Muscle of leg (tissue), 11 donors: ENCODE measurements around the gene TMEM135. TPM values are rescaled to one million over a fixed set of nuclear protein-coding genes. Genes with fewer than 3 reads are reported as not detected.

Experiments
- DNase-seq: peaks from one replicate; pipeline ENCODE4 v3.0.0; 2013
- H3K27ac ChIP-seq: one replicate; pipeline ENCODE4 v1.5.1; 2013; ENCODE audit warnings: mild to moderate bottlenecking, low read length, control low read depth
- H3K27me3 ChIP-seq: one replicate; pipeline ENCODE4 v1.6.1; 2013; ENCODE audit warnings: low read length; ENCODE audit not compliant: control insufficient read depth, insufficient read depth
- H3K36me3 ChIP-seq: one replicate; pipeline ENCODE4 v1.6.1; 2013; ENCODE audit warnings: low read length; ENCODE audit not compliant: control insufficient read depth, insufficient read depth
- H3K4me1 ChIP-seq: one replicate; pipeline ENCODE4 v1.6.1; 2013; ENCODE audit warnings: low read length; ENCODE audit not compliant: control insufficient read depth, insufficient read depth
- H3K4me3 ChIP-seq: one replicate; pipeline ENCODE4 v1.5.1; 2013; ENCODE audit warnings: low read length, control low read depth
- H3K9me3 ChIP-seq: replicated peaks from 2 replicates; pipeline ENCODE4 v1.6.1; 2013; ENCODE audit warnings: low read depth, low read length; ENCODE audit not compliant: control insufficient read depth
- WGBS: methylation state at CpG from one replicate; pipeline ENCODE4 v1.1.5; 2013; ENCODE audit warnings: missing lambda C conversion rate; ENCODE audit not compliant: insufficient coverage; 5-methylcytosine and 5-hydroxymethylcytosine counted together
- polyA plus RNA-seq, 8 donors: library from polyadenylated mRNA; unstranded; fragments of 120-200 nt; gene quantifications; one replicate each; pipeline versions ENCODE4 v1.2.1 to v1.2.3, GENCODE V29; 2013; ENCODE audit warnings: inconsistent platforms in 1 of 8, low replicate concordance in 1 of 8; ENCODE audit not compliant: insufficient read length in 8 of 8, insufficient read depth in 1 of 8
- total RNA-seq: library from RNA; stranded (reverse); fragments of 120-200 nt; gene quantifications from one replicate; pipeline ENCODE4 v1.2.4, GENCODE V29; 2013

TMEM135 gene
- total and polyA plus RNA-seq, 9 donors = 10.5 to 21.1 (median 14.9) TPM

- Histone ChIP-seq H3K27ac (peak overlapping the region; percentile 89), H3K9me3 (no peaks in the 10 kb centered on the region), H3K36me3 (no peaks in the 10 kb centered on the region), H3K4me1 (peaks cover 13% of the 10 kb centered on the region), H3K4me3 (peak overlapping the region; percentile 88), H3K27me3 (no peaks in the 10 kb centered on the region)
- WGBS = 52% methylated on average over 6 of the region's 10 CpGs
- peak; percentile 22 for DNase-seq
Measured at GRCh38 chr11:87036756-87037449, 831 bp upstream of the TMEM135 start.

- Histone ChIP-seq H3K36me3 (peaks cover 5% of the 10 kb centered on the region), H3K4me1 (peaks cover 13% of the 10 kb centered on the region), H3K27ac (peak overlapping the region; percentile 89), H3K9me3 (no peaks in the 10 kb centered on the region), H3K4me3 (peak overlapping the region; percentile 88), H3K27me3 (no peaks in the 10 kb centered on the region)
- WGBS = 0% methylated on average over 5 of the region's 9 CpGs
- peak; percentile 48 for DNase-seq
Measured at GRCh38 chr11:87038235-87038977, 672 bp downstream of the TMEM135 start.

DNA sequence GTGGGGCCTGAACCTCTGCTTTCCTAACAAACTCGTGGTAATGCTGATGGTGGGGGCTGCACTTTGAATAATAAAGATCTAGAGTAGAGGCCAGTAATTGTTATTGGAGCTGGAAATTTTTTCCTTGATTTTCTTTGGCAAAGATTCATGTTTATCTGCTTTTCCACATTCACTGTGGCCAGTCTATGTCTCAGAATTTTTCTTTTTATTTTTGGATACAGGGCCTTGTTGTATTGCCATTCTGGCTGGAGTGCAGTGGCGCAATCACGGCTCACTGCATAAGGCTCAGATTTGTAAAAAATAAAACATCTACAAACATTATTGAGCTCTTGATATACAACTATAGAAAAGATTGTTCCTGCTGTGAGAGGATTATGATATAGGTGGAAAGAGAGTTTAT, 1.6 kb downstream of the TMEM135 start:
- Histone ChIP-seq H3K36me3 (peaks cover 5% of the 10 kb centered on the region), H3K9me3 (no peaks in the 10 kb centered on the region), H3K4me1 (peaks cover 13% of the 10 kb centered on the region), H3K4me3 (no peak overlapping the region), H3K27ac (no peak overlapping the region), H3K27me3 (no peaks in the 10 kb centered on the region)
- 0% methylated on average over 1 of the region's 3 CpGs for WGBS
- DNase-seq = peak; percentile 38

DNA sequence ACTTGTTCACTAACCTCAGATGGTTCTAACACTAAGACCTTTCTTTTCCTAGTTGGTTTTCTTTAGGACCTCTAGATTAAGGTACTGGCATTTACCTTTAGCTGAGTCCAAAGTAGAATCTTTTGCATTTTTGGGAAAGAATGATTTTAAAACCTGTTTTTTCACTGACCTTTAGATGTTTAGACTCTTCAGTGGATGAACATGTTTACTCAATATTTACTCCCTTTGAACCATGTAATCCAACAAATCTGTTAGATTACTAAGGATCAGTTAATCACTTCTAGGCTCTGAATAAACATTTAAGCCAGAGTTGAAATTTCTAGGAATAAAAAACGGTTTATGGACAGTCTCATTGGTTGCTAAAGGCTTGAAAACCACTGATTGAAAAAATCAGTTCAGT, 6.2 kb downstream of the TMEM135 start:
- no peak overlapping the region for H3K4me3 ChIP-seq
- peaks cover 6% of the 10 kb centered on the region for H3K9me3 ChIP-seq
- H3K4me1 ChIP-seq = peaks cover 3% of the 10 kb centered on the region
- 92% methylated on average over 1 of the region's 1 CpG for WGBS
- H3K27me3 ChIP-seq = no peaks in the 10 kb centered on the region
- no peak for DNase-seq
- peaks cover 5% of the 10 kb centered on the region for H3K36me3 ChIP-seq
- no peak overlapping the region for H3K27ac ChIP-seq

DNA sequence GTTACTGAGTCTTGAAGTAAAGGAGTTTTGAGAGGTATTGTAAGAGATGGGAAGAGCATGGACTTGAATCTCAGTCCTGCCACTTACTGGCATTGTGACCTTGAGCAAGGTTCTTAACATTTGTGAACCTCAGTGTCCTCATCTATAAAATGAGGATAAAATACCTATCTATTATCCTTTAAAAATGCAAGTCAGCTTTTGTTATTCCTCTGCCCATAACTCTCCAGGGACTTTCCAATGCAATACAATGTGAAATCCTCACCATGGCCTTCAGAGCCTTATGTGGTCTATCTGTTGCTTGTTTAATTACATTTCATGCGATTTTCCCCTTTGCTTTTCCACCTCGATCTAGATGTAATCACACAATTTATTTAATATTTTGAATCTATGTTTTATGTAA, 9.1 kb downstream of the TMEM135 start:
- Histone ChIP-seq H3K36me3 (peaks cover 5% of the 10 kb centered on the region), H3K4me1 (no peaks in the 10 kb centered on the region), H3K27ac (no peak overlapping the region), H3K4me3 (no peak overlapping the region), H3K27me3 (no peaks in the 10 kb centered on the region), H3K9me3 (peaks cover 6% of the 10 kb centered on the region)
- no peak for DNase-seq
- WGBS = no CpG with 5 or more reads among the region's 2 CpGs

DNA sequence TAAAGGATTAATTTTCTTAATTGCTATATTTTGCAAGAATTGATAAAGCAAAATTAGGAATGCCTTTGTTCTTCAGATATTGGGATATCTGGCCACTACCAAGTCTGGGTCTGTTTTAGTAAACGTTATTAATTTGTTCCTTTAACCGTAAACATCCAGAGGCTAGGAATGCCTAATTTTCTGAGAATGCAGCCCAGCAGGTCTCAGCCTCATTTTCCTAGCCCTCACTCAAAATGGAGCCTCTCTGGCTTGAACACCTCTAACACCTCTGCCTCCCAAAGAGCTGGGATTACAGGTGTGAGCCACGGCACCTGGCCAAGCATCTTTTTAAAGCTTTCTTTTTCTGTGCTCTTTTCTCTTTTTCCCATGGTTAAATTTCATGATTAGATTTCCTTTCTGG, 18.4 kb downstream of the TMEM135 start:
- 63% methylated on average over 2 of the region's 3 CpGs for WGBS
- Histone ChIP-seq H3K27me3 (no peaks in the 10 kb centered on the region), H3K9me3 (no peaks in the 10 kb centered on the region), H3K4me3 (no peak overlapping the region), H3K27ac (no peak overlapping the region), H3K4me1 (no peaks in the 10 kb centered on the region), H3K36me3 (no peaks in the 10 kb centered on the region)
- no peak for DNase-seq

DNA sequence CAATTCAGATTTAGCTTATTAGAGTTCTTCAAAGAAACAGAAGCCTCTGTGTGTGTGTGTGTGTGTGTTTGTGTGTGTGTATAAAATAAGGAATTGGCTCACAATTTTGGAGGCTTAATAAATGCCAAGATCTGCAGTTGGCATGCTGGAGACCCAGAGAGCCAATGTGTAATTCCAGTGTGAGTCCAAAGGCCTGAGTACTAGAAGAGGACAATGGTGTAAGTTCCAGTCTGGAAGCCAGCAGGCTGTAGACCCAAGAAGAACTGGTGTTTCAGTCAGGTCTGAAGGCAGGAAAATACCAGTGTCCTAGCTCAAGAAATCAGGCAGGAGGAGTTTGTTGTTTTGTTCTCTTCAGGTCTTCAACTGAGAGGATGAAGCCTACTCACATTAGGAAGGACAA, 20.0 kb downstream of the TMEM135 start:
- Histone ChIP-seq H3K4me3 (no peak overlapping the region), H3K36me3 (no peaks in the 10 kb centered on the region)

GRCh38 chr11:87059596-87060390, 22.1 kb downstream of the TMEM135 start:
- WGBS = 98% methylated on average over 5 of the region's 10 CpGs
- DNase-seq = no peak
- Histone ChIP-seq H3K27me3 (no peaks in the 10 kb centered on the region), H3K27ac (no peak overlapping the region), H3K9me3 (no peaks in the 10 kb centered on the region), H3K4me3 (no peak overlapping the region), H3K4me1 (no peaks in the 10 kb centered on the region), H3K36me3 (no peaks in the 10 kb centered on the region)

More for the DNA sequence above, 20.0 kb downstream of the TMEM135 start:
- no peaks in the 10 kb centered on the region for H3K4me1 ChIP-seq
- H3K27me3 ChIP-seq = no peaks in the 10 kb centered on the region
- H3K9me3 ChIP-seq = no peaks in the 10 kb centered on the region
- no peak for DNase-seq
- H3K27ac ChIP-seq = no peak overlapping the region

GRCh38 chr11:87061766-87062165, 24.0 kb downstream of the TMEM135 start:
- H3K27me3 ChIP-seq = no peaks in the 10 kb centered on the region
- WGBS = 70% methylated on average over 2 of the region's 6 CpGs

GRCh38 chr11:87063982-87064381, 26.2 kb downstream of the TMEM135 start:
- H3K27me3 ChIP-seq = no peaks in the 10 kb centered on the region
- no peak overlapping the region for H3K27ac ChIP-seq
- H3K4me3 ChIP-seq = no peak overlapping the region
- H3K36me3 ChIP-seq = no peaks in the 10 kb centered on the region
- no CpG with 5 or more reads among the region's 2 CpGs for WGBS
- no peaks in the 10 kb centered on the region for H3K9me3 ChIP-seq
- DNase-seq = no peak
- no peaks in the 10 kb centered on the region for H3K4me1 ChIP-seq

More at GRCh38 chr11:87061766-87062165, 24.0 kb downstream of the TMEM135 start:
- H3K27ac ChIP-seq = no peak overlapping the region
- H3K9me3 ChIP-seq = no peaks in the 10 kb centered on the region
- no peak for DNase-seq
- H3K36me3 ChIP-seq = no peaks in the 10 kb centered on the region
- no peak overlapping the region for H3K4me3 ChIP-seq
- no peaks in the 10 kb centered on the region for H3K4me1 ChIP-seq
